Left colon (tissue), 2 donors: ENCODE data around the gene BCAS2. TPM values are rescaled to one million over a fixed set of nuclear protein-coding genes. Genes with fewer than 3 reads are reported as not detected.
"Not testable (repeated sequence)": the region's sequence is repeated elsewhere in the genome, so short reads cannot be mapped to it uniquely, and the experiment has no call there.

Experiments
- ATAC-seq: fragments of 200-7000 bp; cut with Tn5 transposase; one replicate; pipeline ENCODE4 v1.9.1; 2020; ENCODE audit warnings: mild to moderate bottlenecking, moderate library complexity
- DNase-seq, 2 donors: peaks; one replicate each; pipeline ENCODE4 v3.0.0-alpha.2; 2020
- intact Hi-C, 2 donors: fragments of 100-400 bp; cut with DNase I in 1 of 2; cut with micrococcal nuclease in 1 of 2; formaldehyde crosslinking; loops; one replicate each; pipeline versions ENCODE4 v1.11.2 to v1.14.0; 2022; cut with DNase I, micrococcal nuclease
- total RNA-seq, 2 donors: library from RNA; stranded (reverse); fragmentation: NEBNext Ultra II Directional; extraction: Animal tissue kit (Norgen Biotek cat#: 25700); gene quantifications; one replicate each; pipeline ENCODE4 v1.2.1, GENCODE V29; 2021
- donor health status: DM: no; HTN: no; CAD: no.
- donor health status: DM: yes; HTN: yes; CAD: no.

BCAS2 gene
- total RNA-seq, 2 donors from 2014 or later: 27.2 to 31.2 TPM

DNA sequence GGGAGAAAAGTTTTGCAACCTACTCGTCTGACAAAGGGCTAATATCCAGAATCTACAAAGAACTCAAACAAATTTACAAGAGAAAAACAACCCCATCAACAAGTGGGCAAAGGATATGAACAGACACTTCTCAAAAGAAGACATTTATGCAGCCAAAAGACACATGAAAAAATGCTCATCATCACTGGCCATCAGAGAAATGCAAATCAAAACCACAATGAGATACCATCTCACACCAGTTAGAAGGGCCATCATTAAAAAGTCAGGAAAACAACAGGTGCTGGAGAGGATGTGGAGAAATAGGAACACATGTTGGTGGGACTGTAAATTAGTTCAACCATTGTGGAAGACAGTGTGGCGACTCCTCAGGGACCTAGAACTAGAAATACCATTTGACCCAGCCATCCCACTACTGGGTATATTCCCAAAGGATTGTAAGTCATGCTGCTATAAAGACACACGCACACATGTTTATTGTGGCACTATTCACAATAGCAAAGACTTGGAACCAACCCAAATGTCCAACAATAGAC lies 18.4 kb downstream of the BCAS2 start:
- ATAC-seq, DNase-seq, intact Hi-C loops: not testable (repeated sequence)

DNA sequence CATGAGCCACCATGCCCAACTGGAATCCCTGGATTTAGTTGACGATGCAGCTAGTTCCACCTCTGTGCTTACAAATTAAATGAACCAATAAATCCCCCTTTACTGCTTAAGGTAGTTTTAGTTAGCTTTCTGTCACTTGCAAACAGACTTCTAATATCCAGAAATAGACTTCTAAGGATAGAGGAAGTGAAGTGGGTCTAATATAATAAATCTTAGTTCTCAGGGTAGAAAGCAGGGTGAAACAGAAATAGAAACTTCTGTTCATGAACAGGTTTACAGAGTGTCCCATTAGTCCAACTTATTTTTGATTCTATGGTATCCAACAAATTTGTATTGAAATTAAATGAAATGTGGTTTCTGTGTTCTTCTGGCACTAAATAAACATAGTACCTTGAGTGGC lies 20.1 kb downstream of the BCAS2 start:
- DNase-seq (no peak), ATAC-seq (no peak)
- intact Hi-C loops: no loop called here

DNA sequence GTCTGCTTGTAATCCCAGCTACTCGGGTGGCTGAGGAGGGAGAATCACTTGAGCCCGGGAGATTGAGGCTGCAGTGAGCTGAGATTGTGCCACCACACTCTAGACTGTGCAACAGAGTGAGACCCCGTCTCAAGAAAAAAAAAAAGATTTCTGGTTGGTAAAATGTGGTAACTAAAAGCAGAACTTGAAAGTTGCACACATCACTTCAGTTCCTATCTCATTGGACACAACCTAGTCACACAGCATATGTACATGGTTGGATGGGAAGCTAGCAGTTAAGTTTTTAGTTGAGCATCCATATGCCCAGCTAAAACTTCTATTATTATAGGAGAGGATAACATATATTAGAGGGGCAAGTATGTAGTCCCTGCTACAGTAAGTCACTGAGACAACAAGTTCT lies 22.1 kb downstream of the BCAS2 start:
- intact Hi-C loops: no loop called here
- no peak for DNase-seq
- ATAC-seq: no peak

DNA sequence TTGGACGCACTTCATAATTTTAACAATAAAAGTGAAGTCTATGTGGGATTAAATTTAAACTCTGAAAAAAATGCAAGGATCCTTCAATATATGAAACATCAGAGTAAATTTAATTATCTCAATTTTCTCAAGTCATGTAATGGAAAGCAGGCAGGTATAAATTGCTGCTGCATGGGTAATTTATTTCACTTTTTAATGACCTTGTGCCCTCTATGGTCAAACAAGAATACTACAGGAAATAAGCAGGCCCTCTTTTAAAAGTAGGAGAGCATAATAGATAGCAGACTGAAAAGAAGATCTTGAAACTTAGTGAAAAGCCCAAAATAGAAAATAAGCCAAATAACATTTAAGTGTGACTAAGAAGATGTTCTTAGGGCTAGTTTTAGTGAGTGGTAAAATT lies 22.9 kb downstream of the BCAS2 start:
- intact Hi-C loops: no loop called here
- ATAC-seq (no peak), DNase-seq (no peak)

DNA sequence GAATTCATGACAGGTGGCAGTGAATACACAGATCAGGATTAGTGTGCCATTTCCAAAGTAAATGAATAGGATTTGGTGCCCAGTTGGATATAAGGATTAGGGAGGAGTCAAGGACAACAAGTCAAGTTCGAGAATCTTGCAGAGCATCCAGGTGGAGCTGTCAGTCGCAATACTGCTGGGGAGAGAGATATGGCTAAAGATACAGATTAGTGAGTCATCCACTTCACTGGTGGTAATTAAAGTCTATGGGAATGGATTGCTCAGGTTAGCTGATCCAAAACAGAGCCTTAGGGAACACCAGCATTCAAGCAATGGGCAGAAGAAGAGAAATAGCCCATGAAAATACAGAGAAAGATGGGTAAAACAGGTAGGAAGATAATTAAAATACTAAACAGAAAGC lies 26.8 kb downstream of the BCAS2 start:
- DNase-seq (no peak), ATAC-seq (no peak)
- intact Hi-C loops: no loop called here

DNA sequence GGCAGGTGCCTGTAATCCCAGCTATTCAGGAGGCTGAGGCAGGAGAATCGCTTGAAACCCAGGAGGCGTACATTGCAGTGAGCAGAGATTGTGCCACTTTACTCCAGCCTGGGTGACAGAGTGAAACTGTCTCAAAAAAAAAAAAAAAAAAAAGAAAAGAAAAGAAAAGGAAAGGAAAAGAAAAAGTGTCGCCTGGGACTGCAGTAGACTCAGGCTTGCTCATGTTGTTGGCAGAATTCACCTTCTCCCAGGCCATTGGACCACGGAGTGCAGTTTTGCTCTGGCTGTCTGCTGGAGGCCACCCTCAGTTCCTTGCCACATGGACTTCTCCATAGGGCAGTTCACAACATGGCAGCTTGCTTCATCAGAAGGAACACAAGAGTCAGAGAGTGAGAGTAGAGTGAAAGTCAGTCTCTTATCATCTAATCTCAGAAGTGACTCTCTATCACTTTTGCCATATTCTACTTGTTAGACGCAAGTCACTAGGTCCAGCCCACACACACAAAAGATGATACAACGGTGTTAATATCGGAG lies 29.2 kb downstream of the BCAS2 start:
- ATAC-seq (no peak), DNase-seq (no peak)
- intact Hi-C loops: no loop called here

DNA sequence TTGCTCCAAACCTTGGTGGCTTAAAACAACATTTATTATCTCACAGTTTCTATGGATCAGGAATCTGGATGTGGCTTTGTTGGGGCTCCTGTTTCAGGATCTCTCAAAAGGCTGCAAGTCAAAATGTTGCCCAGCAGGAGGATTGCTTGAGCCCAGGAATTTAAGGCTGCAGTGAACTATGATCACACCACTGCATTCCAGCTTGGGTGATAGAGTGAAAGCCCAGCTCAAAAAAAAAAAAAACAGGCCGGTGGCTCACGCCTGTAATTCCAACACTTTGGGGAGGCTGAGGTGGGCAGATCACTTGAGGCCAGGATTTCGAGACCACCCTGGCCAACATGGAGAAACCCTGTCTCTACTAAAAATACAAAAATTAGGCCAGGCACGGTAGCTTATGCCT lies 30.0 kb downstream of the BCAS2 start:
- ATAC-seq (no peak), DNase-seq (no peak)
- intact Hi-C loops: no loop called here

DNA sequence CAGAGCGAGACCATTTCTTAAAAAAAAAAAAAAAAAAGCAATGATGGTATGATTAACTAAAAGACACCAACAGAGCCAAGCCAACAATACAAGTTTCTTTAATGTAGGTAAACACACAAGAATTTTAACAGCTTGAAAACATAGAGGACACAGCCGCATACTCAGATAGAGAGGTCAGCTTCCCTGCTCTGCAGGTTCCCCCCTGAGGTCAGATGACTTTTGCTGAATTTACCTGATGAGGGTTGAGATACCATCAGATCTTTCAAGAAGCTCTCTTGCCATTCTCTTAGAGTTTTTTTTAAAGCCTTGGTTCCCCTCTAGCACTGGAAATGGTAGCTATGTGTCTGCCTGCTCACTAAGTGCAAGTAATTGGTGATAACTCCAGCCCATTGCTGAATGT lies 31.1 kb downstream of the BCAS2 start:
- ATAC-seq: no peak
- no peak for DNase-seq
- intact Hi-C loops: no loop called here

DNA sequence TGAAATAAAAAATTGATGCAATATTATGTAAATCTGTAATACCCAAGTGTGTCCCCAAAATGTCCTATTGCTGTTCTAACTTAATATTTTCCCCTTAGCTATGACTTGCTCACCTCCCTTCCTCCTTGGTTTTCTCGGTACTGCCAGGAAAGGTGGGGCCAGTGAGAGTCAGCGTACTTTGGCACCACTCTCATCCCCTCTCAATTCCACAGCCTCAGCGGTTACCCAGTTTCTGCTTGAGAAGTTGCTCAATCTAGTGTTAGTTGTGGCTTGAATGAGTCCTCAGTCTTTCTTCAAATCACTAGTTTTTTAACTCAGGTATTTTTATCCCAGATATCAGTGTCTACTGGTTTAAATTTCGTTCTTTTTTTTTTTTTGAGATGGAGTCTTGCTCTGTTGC lies 32.3 kb downstream of the BCAS2 start:
- ATAC-seq: no peak
- no peak for DNase-seq

DNA sequence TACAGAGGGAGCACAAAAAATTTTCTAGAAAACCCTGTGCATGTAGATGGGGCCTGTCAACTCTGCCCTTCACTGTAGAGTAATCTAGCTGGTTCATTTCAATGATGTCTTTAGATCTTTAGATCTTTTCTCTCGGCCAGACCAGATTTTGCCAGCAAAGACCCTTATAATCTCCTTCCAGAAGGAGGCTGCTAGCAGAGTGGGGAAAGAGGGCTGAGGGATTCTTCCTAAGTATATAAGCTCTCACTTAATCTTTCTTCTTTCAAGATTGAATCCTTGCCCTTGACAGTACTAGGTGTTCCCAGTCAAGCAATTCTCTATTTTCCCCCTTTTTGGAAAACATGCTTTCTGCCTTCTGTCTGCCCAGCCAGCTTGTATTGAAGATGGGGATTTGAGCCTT lies 34.3 kb downstream of the BCAS2 start:
- no peak for ATAC-seq
- no peak for DNase-seq
- intact Hi-C loops: no loop called here

More for the DNA sequence above, 32.3 kb downstream of the BCAS2 start:
- intact Hi-C loops: no loop called here

DNA sequence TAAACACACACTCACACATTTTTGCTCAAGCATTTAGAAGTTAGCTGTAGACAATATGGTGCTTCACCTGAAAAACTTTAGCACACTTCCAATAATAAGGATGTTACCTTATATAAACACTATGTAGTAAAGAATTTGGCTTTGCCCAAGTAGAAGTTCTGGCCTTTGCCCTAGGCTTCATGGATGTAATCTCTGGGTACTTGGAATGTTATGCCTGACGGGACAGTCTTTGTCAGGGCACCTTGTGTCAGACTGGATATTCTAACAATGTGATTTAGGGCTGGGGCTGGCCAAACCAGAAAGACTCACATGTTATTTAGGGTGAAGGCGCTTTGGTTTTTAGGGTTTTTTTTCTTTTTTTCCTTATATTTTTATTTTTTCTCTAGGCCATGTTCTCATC lies 35.6 kb downstream of the BCAS2 start:
- intact Hi-C loops: no loop called here
- DNase-seq (no peak), ATAC-seq (no peak)

DNA sequence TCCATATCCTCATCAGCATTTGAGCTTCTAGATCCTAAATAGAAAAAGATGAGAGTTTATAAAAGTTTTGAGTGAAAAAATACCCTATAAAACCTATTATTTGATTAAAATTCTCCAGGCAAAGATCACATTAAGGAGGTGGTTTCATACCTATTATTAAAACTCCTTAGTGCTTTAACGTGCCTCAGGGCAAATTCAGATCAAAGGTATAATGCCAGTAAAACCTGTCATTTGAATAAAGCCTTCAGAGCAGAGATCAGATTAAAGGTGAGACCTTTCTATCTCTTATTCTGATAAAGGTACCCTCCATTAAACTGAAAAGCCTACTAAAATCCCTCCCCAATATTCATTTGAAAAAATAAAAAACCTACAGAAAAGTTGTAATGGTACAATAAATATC lies 36.1 kb downstream of the BCAS2 start:
- ATAC-seq (no peak), DNase-seq (no peak)
- intact Hi-C loops: no loop called here

DNA sequence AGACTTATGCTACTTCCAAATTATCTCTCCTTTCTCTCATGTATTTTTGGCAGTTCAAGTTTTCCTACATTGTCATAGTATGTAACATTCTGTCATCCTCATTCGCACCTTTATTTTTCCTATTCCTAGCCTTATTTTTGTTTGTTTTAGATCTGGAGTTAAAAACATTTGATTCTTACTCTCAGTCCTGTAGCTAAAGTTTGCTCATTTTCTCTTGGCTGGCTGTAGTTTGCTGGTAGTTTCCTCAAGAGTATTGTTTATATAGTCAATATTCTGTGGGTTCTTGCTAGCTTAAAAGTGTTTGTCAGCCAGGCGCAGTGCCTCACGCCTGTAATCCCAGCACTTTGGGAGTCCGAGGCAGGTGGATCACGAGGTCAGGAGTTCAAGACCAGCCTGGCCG lies 40.6 kb downstream of the BCAS2 start:
- intact Hi-C loops: no loop called here
- no peak for ATAC-seq
- DNase-seq: no peak

DNA sequence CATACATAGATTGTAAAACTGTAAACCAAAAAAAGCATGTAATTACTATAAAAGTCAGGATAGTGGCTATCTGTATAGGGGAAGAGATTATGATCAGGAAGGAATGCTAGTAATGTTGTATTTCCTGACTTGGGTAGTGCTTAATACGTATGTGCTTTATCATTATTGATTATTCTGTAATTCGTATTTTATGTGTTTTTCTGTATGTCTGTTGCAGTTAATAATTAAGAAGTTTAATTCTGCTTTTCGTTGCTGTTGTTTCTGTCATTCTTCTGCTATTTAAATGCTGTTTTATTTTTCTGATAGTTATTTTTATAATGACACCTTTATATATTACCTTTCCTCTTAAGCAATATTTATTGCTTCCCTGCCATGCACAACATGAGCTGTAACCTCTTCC lies 41.1 kb downstream of the BCAS2 start:
- DNase-seq (no peak), ATAC-seq (no peak)
- intact Hi-C loops: no loop called here

DNA sequence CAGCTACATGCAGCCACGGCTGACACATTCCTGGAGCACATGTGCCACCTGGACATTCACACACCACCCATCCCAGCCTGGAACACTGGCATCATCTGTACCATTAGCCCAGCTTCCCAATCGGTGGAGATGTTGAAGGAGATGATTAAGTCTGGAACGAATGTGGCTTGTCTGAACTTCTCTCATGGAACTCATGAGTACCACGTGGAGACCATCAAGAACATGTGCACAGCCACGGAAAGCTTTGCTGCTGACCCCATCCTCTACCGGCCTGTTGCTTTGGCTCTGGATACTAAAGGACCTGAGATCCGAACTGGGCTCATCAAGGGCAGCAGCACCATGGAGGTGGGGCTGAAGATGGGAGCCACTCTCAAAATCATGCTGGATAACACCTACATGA lies 45.4 kb downstream of the BCAS2 start:
- no peak for DNase-seq
- ATAC-seq: no peak
- intact Hi-C loops: no loop called here

DNA sequence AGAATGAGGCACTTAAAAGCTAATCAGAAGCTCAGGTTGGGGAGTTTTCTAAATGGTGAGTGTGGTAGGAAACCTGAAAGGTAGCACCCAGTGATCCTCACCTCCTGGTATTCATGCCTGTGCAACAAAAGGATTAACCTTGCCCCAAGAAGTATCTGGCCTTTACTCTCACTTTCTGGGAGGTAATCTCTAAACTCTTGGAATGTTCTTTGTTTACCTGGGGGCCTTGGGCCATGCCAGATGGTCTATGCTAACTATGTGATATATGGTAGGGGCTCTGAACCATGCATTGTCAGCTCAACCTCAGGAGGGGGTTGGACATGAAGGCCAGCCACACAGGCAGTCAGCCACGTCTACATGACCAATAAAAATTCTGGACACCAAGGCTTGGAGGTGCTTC lies 46.0 kb downstream of the BCAS2 start:
- no peak for DNase-seq
- ATAC-seq: no peak
- intact Hi-C loops: no loop called here

DNA sequence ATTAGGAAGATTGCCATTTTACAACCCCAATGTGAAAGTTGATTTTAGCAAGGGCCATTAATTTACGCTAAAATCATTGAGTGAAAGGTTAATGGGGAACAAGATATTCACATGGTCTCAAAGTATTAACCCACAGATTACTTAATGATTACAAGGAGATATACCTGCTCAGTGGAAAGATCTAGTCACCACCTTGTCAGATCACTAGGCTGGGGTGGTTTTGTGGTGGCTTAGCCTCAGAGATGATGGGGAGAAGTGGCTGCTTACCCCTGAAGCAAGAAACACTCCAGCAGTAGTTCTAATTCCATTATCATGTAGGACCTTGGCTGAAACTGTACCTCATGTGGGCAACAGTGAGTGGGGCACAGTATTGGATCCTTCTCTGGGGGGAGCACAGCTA lies 50.3 kb downstream of the BCAS2 start:
- intact Hi-C loops: no loop called here
- DNase-seq (no peak), ATAC-seq (no peak)

DNA sequence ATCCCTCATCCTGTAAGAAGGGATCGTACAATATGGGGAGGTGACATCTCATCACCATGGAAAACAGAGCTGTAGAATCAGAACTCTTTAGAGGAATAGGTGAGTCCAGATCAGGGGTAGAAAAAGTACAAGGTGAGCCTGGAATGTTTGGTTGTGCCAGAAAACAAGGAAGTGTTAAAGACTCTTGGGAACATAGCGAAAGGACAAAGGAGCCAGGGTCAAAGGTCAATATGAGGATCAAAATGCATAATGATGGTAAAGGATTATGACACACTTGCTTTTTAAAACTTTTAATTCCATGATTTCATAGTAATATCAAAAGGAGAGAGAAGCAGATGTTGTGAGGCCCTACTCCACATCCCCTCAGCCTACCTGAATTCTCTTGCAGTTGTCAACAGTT lies 51.2 kb downstream of the BCAS2 start:
- intact Hi-C loops: no loop called here
- peak; percentile 38 for ATAC-seq
- DNase-seq: no peak

DNA sequence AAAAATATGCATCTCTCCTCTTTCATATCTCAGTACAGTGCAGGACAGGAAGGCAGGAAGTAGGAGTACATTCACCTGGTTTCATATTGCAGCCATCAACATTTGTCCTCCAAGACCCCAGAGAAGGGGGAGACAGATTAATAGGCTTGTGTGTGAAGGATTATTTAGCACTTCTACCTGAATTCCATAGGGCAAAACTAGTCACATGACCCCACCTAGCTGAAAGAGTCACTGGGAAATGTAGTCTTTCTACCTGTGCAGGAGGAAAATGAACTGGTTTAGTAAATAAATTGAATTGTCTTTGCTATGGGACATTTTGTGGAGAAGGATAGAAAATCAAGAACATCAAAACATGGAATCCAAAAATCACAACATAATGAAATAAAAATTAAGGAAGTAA lies 56.5 kb downstream of the BCAS2 start:
- no peak for DNase-seq
- intact Hi-C loops: no loop called here
- ATAC-seq: no peak

DNA sequence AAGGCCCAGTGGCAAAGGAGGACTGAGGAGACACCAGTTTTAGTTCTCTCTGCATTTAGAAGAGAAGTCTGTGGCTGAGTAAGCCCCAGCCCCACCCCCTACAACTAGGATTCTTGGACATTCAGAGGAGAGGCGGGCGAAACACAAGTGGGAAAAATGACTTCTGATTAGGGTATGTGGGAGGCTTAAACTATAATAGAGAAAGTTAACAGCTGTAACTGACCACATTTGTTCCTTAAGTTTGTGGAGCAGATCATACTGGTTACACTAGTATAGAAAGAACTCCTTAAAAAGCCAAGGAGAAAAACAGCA lies 59.2 kb downstream of the BCAS2 start:
- DNase-seq: no peak
- intact Hi-C loops: no loop called here
- no peak for ATAC-seq

DNA sequence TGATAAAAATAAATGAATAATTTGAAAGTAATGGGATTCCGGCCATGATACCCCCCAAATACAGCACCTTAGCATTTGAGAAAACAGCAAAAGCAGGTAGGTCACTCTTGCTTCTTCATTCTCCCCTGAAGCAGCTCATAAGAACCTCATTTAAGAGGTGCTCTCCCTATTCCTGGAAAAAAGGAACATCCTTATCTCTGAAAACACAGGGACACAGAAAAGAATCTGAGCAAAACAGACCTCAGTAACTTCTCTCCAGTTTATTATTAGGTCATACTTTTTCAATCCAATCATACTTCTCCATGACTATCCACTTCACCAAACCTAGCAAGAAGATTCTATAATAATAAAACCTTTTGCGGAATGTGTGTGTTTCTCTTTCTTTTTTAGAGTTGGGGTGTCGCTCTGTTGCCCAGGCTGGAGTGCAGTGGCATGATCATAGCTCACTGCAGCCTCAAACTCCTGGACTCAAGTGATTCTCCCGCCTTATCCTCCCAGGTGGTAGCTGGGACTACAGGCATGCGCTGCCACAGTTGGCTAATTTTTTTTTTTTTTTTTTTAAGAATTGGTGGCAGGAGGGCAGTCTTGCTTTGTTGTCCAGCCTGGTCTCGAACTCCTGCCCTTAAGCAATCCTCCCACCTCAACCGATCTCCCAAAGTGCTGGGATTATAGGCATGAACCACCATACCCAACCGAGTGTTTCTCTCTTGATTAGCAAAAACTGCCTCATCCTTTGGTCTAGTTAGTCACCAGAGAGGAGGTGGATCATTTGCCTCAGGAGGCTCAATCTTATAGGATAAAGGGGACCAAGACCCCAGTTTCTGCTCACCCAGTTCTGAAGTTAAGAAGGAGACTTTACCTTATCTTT lies 59.8 kb downstream of the BCAS2 start:
- intact Hi-C loops: no loop called here
- no peak for ATAC-seq
- DNase-seq: no peak
